Neural crest cell (in vitro differentiated cells): ENCODE measurements around the gene CRYZL1. TPM values are rescaled to one million over a fixed set of nuclear protein-coding genes. Genes with fewer than 3 reads are reported as not detected.
A peak's percentile ranks its signal among the peaks of the same experiment; 100 is the strongest.

ENCODE experiments used
- DNase-seq: peaks from one replicate; pipeline ENCODE4 v3.0.0; 2021; ENCODE audit warnings: low read depth, mixed read lengths, low spot score
- H3K27ac Mint-ChIP-seq: one replicate; pipeline ENCODE4 v1.8.0; 2021; ENCODE audit warnings: mild to moderate bottlenecking, mixed read lengths; ENCODE audit not compliant: unreplicated experiment
- H3K27me3 Mint-ChIP-seq: 2 replicates; pipeline ENCODE4 v1.8.0; 2021; ENCODE audit warnings: low read depth, mild to moderate bottlenecking, mixed read lengths
- H3K36me3 Mint-ChIP-seq: 2 replicates; pipeline ENCODE4 v1.8.0; 2021; ENCODE audit warnings: low read depth, mild to moderate bottlenecking, mixed read lengths
- H3K4me1 Mint-ChIP-seq: 2 replicates; pipeline ENCODE4 v1.8.0; 2021; ENCODE audit warnings: mixed read lengths
- H3K4me3 Mint-ChIP-seq: one replicate; pipeline ENCODE4 v1.8.0; 2021; ENCODE audit warnings: mild to moderate bottlenecking, mixed read lengths
- H3K9me3 Mint-ChIP-seq: 2 replicates; pipeline ENCODE4 v1.8.0; 2021; ENCODE audit warnings: mixed read lengths
- total RNA-seq: library from RNA; stranded (reverse); gene quantifications from 2 replicates; pipeline ENCODE4 v1.2.1, GENCODE V29; 2021
- TF ChIP-seq, protein P1 (sequence below): fragments of 200-600 bp; sonication (generic); conservative IDR thresholded peaks from 2 replicates; pipeline ENCODE4 v1.5.0; 2021; ENCODE audit warnings: antibody characterized with exemption, mild to moderate bottlenecking

The CRYZL1 gene
- total RNA-seq, 1 donor from 2014 or later = 55.8 TPM

DNA sequence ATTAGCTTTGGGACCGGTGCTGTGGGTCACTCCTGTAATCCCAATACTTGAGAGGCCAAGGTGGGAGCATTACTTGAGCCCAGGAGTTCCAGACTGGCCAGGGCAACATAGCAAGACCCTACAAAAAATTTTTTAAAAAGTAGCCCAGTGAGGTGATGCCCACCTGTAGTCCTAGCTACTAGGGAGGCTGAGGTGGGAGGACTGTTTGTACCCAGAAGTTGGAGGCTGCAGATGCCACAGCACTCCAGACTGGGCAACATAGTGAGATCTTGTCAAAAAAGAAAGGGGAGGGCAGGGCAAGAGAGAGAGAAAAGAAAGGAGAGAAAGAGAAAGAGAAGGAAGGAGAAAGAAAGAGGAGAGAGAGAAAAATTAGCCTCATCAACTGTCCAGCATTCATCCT is 7.0 kb upstream of the CRYZL1 start:
- H3K27me3 Mint-ChIP-seq = no peaks in the 10 kb centered on the region
- H3K4me1 Mint-ChIP-seq = peaks cover 35% of the 10 kb centered on the region
- TF ChIP-seq, protein P1, sequence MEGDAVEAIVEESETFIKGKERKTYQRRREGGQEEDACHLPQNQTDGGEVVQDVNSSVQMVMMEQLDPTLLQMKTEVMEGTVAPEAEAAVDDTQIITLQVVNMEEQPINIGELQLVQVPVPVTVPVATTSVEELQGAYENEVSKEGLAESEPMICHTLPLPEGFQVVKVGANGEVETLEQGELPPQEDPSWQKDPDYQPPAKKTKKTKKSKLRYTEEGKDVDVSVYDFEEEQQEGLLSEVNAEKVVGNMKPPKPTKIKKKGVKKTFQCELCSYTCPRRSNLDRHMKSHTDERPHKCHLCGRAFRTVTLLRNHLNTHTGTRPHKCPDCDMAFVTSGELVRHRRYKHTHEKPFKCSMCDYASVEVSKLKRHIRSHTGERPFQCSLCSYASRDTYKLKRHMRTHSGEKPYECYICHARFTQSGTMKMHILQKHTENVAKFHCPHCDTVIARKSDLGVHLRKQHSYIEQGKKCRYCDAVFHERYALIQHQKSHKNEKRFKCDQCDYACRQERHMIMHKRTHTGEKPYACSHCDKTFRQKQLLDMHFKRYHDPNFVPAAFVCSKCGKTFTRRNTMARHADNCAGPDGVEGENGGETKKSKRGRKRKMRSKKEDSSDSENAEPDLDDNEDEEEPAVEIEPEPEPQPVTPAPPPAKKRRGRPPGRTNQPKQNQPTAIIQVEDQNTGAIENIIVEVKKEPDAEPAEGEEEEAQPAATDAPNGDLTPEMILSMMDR = no peak
- no peak overlapping the region for H3K27ac Mint-ChIP-seq
- H3K36me3 Mint-ChIP-seq = no peaks in the 10 kb centered on the region
- no peaks in the 10 kb centered on the region for H3K9me3 Mint-ChIP-seq
- H3K4me3 Mint-ChIP-seq = no peak overlapping the region
- DNase-seq = no peak

DNA sequence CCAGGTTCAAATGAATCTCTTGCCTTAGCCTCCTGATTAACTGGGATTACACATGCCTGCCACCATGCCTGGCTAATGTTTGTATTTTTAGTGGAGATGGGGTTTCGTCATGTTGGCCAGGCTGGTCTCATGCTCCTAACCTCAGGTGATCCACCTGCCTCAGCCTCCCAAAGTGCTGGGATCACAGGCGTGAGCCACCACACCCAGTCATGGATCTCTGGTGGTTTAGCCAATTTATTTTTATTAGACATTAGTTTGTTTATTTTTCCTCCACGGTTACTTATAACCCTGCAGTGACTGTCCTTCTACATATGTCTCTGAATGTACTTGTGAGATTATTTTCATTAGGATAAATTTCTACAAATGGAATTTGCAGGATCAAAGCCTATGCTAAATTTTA is 6.0 kb upstream of the CRYZL1 start:
- Mint-ChIP-seq H3K4me1 (peaks cover 37% of the 10 kb centered on the region), H3K27ac (no peak overlapping the region), H3K9me3 (no peaks in the 10 kb centered on the region), H3K27me3 (no peaks in the 10 kb centered on the region), H3K36me3 (no peaks in the 10 kb centered on the region), H3K4me3 (no peak overlapping the region)
- TF ChIP-seq, protein P1 = no peak
- no peak for DNase-seq

DNA sequence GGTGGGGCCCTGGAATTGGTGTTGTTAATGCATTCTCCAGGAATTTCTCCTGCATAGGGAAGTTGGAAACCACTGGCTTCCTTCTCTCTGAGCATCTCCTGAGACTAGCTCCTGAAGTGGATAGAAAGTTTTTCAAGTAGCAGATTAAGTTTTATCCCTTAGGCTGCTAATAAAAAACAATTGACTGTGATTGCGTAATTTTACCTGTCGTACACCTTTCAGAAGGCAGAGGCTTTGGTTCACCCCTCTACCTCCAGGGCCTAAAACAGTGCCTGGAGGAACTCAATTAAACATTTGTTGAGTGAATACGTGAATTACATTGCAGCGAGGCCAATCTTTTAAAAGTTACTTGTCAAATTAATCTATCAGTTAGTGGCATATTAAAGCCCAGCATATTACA is 4.2 kb upstream of the CRYZL1 start:
- Mint-ChIP-seq H3K36me3 (no peaks in the 10 kb centered on the region), H3K4me1 (peaks cover 31% of the 10 kb centered on the region), H3K9me3 (no peaks in the 10 kb centered on the region), H3K27ac (no peak overlapping the region), H3K4me3 (no peak overlapping the region), H3K27me3 (no peaks in the 10 kb centered on the region)
- TF ChIP-seq, protein P1 = no peak
- no peak for DNase-seq

DNA sequence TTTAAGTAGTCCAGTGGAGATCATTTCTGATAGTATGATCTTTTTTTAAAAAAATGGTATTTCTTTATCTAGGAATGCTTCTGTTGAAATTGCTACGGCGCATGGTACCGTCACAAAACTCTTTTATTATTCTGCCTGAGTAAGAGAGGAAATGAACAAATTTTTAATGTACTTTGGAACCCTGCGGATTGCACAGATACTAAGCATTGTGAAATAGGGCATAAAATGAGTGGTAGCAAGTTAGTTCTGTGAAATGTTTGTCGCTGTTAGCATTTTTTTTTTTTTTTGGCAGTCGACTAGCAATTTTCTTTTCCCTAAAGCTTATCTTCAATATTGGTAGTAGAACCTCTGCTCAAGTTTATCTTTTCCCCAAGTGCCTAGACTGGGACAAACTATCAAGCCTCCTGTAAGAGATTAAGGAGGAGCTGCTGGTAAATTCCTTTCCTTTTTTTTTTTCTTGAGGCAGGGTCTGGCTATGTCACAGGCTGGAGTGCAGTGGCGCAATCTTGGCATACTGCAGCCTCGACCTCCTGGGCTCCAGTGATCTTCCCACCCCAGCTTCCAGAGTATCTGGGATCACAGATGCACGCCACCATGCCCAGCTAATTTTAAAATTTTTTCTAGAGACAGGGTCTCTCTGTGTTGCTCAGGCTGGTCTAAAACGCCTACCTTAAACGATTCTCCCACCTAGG is 3.0 kb upstream of the CRYZL1 start:
- H3K36me3 Mint-ChIP-seq = no peaks in the 10 kb centered on the region
- H3K4me3 Mint-ChIP-seq = peak overlapping the region; percentile 96
- no peak for DNase-seq
- peaks cover 22% of the 10 kb centered on the region for H3K4me1 Mint-ChIP-seq
- TF ChIP-seq, protein P1 = no peak
- H3K9me3 Mint-ChIP-seq = no peaks in the 10 kb centered on the region
- H3K27me3 Mint-ChIP-seq = no peaks in the 10 kb centered on the region
- H3K27ac Mint-ChIP-seq = no peak overlapping the region

DNA sequence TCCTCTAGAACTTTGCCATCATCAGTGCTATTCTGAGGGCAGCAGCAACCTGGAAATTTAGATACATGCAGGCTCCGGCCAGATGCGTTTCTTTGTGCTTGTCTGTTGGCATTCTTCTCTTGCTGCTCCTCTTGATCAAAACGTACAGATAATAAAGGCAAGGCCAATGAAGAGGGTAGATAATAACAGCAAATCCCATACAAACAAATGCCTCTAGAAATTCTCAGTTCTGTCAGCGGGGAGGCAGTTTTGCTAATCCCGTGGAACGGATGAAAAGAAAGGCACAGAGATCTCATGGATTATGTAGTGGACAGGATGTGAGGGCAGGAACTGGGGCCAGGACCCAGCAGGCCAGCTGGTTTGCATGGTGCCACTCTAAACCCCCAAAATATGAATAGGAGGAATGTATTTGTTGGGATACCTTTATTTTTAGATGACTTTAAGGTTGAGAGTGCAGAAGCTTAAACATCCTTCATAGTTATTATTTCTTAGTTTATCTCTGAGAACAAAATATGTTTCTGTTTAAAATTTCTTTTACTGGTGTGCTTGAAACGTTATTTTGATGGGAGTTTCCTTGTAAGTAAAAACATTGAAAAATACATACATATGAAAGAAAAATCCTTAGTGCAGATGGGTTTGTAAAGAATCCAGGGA is 2.2 kb upstream of the CRYZL1 start:
- peak; percentile 2 for DNase-seq

More for the DNA sequence above, 2.2 kb upstream of the CRYZL1 start:
- H3K27me3 Mint-ChIP-seq = no peaks in the 10 kb centered on the region
- H3K4me3 Mint-ChIP-seq = peak overlapping the region; percentile 96
- H3K36me3 Mint-ChIP-seq = no peaks in the 10 kb centered on the region
- TF ChIP-seq, protein P1 = no peak
- peaks cover 22% of the 10 kb centered on the region for H3K4me1 Mint-ChIP-seq
- peak overlapping the region; percentile 94 for H3K27ac Mint-ChIP-seq
- no peaks in the 10 kb centered on the region for H3K9me3 Mint-ChIP-seq
